HG03097 (cell line): ENCODE data around the gene TLL2.

Source experiments
- ATAC-seq: cut with Tn5 transposase; IDR thresholded peaks from one replicate; pipeline ENCODE4 v1.9.1; 2021; ENCODE audit not compliant: unreplicated experiment, low FRiP score

TLL2 gene

DNA sequence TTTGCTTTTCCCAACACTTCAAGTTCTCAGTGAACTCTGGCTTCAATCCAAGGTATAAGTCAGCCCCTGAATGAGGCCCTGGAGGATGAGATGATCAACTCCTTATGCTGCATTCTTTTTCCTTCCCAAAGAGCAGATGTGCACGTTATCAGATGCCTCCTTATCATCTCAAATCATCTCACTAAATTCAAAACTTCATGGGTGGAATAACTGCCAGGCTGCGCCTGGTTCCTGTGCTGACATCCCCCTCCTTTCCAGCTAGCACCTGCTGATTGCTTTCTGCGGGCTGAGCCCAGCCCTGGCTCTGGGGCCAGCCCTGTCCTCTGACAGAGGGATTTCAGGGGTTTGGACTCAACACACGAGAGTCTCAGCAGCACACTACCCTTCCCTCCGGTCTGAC lies 44.9 kb downstream of the TLL2 start:
- ATAC-seq, result no peak

DNA sequence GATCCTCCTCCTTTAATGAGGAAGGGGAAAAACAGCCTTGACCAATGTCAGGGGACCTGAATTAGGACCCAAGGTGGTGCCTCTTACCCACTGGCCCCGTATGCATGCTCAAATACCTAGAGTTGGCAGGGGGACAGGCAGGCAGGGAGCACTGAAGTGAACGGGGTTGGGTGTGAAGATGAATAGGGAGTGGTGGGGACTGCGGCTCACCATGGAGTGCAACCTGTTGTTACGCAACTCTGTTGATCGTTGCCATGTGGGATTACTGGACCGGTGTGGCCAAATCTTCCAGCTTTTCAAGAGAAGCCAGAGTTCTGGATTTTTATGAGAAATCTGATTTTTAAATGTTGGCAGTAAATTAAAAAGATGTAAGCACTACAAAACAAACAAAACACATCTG lies 48.1 kb downstream of the TLL2 start:
- no peak for ATAC-seq

DNA sequence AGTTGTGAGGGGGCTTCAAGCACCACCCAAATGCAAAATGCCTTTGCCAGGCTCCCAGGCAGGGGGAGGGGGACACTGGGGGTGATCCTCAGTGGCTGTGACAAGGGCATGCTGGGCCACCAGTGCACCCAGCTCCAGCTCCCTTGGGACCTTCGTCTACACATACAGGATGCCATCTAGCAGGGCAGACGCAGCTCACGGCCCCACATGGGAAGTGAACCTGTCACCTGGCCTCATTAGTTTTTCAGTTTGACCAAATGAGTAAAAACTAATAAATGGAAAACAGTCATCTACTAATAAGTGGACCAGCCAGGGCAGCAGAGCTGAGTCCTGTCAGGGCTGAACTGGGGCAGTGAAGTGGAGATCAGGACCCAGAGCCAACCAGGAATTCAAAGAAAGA lies 50.2 kb downstream of the TLL2 start:
- no peak for ATAC-seq

DNA sequence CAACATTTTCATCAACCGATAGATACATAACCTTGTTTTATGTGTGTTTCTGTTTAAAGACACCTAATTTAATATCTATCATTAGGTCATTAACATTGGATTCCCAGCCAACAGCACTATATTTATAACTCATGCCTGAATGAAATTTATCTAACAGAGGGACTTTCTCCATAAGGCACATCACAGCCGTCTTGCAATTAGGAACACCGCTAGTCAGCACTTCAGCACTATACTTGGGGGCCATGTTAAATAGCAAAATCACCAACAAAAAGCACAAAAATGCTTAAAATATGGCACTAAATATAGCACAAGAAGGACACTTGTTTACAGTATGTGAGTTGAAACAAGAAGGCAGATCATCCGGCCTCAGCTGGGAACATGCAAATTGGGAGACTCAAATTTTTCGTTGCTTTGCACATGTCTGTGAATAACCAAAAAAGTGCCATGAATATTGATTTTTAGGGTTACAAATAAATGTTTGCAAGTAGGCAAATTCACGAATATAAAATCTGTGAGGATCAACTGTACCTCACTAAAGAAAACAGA lies 51.0 kb downstream of the TLL2 start:
- ATAC-seq, result no peak

DNA sequence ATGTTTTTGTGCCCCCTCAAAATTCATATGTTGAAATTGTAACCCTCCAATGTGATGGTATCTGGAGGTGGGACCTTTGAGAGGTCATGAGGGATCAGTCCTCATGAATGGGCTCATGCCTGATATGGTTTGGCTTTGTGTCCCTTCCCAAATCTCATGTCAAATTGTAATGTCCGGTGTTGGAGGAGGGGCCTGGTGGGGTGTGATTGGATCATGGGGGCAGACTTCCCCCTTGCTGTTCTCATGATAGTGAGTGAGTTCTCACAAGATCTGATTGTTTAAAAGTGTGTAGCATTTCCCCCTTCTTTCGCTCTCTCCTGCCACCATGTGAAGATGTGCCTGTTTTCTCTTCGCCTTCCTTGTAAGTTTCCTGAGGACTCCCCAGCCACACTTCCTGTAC lies 53.4 kb downstream of the TLL2 start:
- ATAC-seq, result no peak

DNA sequence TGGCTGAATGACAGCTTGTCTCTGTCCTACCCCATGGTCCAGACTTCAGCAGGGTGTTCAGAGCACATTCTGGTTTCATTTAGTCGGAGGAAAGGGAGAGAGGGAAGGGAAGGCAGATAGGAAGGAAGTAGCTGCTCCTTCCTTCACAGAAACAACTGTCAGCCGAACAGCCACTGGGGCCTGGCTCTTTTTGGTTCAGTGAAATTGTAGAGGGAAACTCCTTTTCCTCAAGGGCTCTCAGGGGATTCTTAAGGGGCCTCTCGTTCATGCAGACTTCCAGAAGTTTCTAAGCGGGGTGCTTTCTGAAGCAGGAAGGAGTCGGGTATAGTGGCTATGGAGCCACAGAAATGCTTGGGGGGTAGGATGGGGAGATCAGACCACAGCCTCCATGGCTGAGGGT lies 56.4 kb downstream of the TLL2 start:
- no peak for ATAC-seq

DNA sequence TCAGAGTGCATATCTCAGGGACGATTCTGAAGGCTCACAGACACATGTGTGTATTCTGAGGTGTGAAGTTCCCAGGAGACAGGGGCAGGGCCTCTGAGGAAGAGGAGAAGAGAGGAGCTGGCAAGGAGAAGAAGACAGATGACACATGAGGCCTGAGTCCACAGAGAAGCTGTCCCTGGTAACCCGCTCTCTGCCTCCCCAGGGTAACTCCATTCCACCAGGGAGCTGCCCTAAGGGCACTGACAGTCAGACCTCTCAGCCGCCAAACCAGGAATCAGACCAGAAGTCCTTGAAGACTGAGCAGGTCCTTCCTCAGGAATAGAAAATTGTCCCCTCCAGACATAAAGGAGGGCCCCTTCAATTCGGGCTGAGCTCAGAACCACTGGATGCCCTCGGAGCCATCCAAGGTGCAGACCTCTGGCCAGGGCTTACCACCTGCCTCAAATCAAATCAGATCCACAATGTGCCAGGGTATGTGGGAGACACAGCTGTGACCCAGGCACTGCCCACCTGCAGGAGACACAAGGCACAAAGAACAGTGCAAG lies 57.4 kb downstream of the TLL2 start:
- ATAC-seq, result no peak

DNA sequence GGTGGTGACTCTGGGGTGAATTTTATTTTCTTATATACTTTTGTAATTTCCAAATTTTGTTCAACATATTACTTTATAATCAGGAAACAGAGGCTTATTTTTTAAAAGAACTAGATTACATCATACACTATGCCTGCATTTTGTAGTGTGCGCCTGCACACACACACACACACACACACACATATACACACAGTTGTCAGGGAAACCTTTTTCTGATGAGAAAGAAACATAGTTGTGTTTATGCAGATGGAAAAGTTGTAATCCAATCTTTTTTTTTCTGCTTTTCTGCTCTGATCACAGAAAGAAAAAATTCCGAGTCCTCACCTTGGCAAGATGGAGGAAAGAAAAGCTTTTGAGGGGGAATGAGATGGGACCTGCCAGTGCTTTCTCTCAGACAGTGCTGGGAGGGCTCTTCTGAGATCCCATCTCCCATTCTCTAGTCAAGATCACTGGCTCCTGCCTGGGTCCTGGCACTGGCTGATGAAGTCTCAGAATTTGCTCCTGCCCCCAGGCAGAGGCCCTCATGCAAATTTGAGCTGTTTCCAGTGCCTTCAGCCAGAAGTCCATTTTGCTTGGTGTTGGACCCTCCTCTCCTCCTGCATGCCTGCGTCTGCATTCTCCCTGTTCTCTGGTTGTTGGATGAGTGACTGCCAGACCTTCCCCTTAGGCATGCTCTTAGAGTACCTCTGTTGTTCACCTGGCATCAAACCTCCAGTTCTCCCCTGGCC lies 59.7 kb downstream of the TLL2 start:
- no peak for ATAC-seq

DNA sequence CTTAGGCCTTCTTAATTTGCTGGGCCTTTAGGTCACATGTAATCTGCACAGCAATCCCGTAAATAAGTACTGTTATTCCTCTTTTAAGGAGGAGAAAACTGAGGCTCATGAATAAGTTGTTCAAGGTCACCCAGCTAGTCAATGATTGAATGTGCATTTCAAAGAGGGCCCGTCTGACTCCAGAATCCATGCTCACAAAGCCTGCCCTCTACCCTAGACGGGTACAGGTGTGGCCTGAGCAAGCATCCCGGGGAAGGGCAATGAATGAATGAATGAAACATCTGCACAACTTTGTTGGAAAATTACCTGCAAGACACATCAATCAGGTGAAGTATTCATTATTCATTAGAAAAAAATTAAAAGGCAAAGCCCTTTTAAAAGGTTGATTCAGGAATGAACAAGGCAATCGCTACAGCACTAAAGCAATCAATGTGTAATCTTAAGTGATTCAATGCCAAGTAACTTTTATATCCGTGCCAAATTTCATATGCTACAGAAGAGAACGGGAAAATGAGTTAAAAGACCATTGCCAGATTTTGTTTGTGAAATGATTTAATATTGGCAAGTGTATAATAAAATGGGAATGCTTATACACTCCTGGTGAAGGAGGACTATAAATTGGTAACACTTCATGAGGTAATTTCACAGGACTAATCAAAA lies 61.1 kb downstream of the TLL2 start:
- ATAC-seq, result no peak

DNA sequence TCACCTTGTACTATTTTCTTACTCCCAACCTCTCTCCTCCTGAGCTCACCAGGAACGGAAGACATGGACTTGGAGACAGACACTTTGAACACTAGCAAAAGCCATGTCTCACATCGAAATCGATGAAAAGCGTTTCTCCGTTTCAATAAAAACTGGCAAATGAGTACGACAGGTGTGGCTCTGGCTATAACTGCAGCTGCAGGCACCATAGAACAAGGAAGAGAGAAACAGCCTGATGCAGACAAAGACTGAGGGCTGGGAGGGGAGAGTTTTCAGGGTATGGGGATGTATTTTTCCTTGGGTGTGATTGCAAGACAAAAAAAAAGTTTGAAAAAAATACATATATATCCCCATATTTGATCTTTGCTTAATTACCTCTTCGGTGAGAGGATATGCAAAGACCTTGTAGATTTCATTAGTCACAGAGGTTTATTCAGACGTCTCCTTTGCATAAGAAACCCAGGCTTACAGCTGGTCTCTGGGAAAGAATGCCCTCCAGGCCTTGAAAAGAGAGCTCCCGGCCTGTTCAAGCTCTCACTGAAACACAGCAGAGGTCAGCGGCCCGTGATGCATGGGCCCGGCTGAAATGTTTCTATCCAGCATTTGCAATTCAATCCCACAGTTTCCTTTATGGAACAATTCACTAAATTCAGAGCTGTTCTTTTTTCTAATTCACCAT lies 63.1 kb downstream of the TLL2 start:
- ATAC-seq, result no peak

DNA sequence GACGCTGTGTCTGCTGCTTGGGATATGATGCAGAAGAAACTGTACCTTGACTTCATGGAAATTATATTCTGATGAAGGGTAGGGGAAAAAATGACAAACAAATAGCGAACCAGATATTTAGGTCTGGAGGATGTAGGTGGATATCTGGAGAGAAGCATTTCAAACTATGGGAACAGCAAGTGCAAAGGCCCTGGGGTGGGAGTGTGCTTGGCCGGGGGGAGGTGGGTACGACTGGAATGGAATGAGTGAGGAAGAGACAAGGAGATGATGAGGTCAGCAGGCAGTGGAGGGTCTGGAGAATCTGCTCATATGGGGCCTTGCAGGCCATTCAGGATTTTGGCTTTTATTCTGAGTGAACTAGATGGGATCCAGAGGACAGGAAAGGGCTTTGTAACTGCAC lies 65.2 kb downstream of the TLL2 start:
- ATAC-seq, result no peak

DNA sequence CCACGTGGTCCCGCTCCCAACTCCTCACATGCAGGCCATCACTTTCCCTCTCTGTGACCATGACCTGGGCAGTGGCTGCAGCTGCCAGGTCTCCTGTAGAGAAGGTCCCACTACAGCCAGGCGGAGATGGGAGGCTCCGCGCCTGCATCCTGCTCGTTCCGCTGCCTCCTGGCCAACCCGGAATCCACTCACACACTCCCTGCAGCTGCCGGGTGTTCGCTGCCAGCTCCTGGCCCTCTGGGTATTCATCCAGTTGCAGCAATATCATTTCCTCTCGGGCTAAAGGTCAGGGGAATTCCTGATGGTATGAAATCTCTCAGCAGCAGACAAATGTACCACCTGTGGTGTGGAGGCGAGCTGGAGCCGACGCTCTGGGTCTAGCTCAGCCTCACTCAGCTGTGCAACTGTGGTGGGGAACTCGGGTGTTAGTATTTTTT lies 65.7 kb downstream of the TLL2 start:
- no peak for ATAC-seq

DNA sequence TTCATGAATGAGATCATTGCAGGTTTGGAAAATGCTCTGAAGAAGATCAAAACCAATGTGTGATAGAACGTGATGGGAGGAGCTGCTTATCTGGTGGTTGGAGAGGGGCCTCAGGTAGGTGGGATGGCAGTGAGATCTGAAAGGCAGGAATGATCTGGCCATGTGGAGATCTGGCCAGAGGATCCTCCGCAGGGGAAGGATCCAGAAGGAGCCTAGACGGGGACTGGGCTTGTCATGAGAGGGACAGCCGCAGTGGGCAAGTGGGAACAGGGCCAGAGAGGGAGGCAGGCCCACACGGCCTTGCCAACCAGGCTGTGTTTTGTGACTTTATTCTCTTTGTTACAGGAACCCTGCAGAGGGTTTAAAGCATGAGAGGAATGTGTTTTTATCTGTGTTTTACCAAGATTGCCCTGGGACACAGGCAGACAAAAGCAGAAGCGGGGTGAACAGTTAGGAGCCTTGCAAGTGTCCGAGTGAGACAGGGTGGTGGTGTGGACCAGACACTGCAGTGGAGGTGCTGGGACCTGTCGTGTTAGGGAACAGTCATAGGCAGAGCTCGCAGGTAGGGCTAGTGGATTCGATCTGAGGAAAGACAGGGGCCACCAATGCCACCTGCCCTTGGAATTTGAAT lies 66.6 kb downstream of the TLL2 start:
- ATAC-seq, result no peak

DNA sequence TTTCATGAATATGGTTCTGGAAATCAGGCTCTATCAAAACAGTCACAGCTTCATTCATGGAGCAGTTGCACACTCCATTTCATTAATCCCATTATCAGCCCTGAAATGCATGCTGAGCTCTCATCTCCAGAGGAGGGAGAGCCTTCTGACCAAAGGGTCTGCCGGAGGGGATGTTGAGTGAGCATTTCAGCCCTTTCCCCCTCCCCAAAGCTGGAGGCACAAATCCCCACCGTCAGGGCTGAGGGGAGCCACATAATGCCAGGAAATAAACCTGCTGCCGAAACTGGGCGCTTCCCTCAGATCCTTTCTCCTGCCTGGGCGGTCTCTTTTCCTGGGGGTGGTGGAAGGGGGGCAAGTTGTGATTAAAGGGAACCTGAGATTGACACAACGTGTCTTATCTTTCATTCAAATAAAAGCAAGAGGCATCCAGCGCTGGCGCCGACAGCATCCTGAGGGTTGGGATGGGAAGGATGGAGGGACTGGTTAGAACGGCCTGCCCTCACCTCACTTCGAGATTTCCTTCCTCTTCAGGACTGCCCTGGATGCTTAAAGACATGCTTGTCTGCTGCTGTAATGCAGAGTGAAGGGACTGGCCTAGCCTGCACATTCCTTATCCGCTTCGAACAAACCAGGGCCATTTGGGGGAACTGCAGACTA lies 71.6 kb downstream of the TLL2 start:
- ATAC-seq, result no peak

DNA sequence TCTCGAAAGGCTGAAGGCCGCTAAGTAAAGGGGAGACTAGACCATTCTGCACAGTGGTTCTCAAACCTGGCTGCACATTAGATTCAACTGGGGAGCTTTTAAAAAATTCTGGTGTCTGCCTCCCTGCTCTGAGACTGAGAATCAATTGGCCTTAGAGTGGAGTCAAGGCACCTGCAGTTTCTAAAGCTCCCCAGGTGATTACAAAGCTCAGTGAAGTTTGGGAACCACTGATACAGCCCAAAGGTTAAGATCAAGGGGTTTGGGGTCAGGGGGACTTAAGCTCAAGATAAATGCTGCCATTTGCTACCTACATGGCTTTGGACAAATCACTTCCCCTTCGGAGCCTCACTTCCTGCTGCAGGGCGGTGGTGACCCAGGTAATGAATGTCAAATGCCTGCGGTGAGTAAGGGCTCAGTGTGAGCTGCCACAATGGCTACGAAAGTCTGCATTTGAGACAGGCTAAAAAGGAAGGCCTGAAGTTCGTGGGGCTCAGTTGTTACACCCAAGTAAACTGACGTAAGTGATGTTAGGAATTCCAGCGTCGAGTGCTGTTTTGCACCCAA lies 72.3 kb downstream of the TLL2 start:
- no peak for ATAC-seq

DNA sequence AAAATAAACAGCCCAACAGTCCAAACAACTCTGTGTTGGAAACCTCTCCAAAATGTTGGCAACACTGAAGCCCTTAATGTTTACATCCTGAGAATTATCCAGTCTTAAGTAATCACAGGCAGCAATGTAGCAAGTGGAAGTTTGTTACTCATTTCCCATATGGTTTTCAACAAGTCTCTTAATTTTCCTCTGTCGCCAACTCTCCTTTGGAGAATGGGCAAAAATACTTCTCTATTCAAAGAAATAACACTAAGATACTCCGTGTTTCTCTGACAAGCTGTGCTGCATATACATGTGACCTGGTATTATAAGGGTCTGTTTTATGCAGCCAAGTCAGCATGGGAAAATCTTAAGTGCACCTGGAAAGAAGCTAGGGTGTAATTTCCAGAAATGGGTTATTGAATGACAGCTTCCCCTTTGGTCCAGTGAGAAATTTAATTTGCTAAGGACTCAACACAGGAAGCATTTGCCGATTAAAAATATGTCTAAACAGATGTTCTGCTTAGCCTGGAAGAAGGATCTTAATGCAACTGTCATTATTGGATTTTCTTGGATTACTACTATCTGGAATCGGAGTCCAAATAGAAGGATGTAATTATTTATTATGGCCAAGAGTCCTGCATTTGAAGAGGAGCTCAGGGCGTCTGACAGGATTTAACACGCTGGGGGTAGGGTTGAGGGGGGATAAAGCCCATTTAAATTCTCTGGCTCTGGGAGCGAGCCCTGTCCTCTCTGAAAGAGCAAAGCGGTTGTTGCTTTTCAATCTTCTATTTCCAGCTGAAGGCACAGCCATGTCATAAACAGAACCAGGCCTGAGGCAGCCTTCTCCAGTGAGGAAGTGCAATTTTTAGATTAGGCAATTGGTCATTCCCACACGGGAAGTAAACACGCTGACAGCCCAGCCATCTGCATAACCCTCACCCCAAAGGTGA lies 73.1 kb downstream of the TLL2 start:
- no peak for ATAC-seq

DNA sequence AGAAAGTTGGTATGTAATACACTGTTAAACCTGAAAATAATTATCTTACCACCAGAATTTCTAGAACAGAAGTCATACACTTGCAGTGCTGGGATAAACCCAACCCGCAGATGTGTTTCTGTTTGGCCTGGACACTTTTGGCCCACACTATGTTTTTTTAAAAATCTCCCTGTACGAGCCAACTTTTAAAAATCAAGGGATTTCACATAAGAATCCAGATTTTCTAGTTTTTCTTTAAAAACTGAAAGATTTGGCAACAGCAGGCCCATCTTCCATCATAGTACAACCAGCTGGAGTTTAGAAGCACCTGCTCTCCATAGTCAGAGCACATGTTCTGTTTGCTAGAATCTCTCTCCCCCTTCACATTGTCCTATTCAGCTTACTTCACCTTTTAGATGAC lies 74.0 kb downstream of the TLL2 start:
- ATAC-seq, result no peak

DNA sequence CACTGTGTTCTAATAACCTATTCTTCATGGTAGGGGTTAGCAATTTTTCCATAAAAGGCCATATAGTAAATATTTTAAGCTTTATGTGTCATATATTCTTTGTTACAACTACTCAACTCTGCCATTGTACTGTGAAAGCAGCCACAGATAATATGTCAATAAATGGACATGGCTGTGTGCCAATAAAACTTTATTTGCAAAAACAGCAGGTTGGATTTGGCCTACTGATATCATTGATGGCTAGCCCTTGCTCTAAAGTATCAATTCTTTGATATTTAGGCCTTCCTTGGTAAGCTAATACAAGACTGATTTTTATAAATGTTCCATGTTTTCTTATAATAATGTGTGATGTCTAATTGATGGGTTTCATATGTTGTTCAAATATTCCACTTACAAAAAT lies 77.7 kb downstream of the TLL2 start:
- no peak for ATAC-seq
